Tibial nerve (tissue), 3 donors: ENCODE results near the gene ANKFN1.

Source experiments
- POLR2A ChIP-seq, 2 donors: fragments of 450-650 bp; IDR thresholded peaks; one replicate each; pipeline ENCODE4 v1.6.1; 2017; ENCODE audit warnings: antibody characterized with exemption in 2 of 2, mild to moderate bottlenecking in 2 of 2, moderate library complexity in 2 of 2
- TF ChIP-seq, protein P1 (sequence below), 5 experiments: fragments of 200-600 bp in 3 of 5; fragments of 450-650 bp in 2 of 5; sonication (generic) in 3 of 5; IDR thresholded peaks; one replicate each; pipeline ENCODE4 v1.5.1; 2016 to 2019; ENCODE audit warnings: antibody characterized with exemption in 5 of 5, mild to moderate bottlenecking in 3 of 5, moderate library complexity in 2 of 5

- TF ChIP-seq, protein P1, sequence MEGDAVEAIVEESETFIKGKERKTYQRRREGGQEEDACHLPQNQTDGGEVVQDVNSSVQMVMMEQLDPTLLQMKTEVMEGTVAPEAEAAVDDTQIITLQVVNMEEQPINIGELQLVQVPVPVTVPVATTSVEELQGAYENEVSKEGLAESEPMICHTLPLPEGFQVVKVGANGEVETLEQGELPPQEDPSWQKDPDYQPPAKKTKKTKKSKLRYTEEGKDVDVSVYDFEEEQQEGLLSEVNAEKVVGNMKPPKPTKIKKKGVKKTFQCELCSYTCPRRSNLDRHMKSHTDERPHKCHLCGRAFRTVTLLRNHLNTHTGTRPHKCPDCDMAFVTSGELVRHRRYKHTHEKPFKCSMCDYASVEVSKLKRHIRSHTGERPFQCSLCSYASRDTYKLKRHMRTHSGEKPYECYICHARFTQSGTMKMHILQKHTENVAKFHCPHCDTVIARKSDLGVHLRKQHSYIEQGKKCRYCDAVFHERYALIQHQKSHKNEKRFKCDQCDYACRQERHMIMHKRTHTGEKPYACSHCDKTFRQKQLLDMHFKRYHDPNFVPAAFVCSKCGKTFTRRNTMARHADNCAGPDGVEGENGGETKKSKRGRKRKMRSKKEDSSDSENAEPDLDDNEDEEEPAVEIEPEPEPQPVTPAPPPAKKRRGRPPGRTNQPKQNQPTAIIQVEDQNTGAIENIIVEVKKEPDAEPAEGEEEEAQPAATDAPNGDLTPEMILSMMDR (IDR thresholded peaks at IDR 0.05) = no peak
- no peak for TF ChIP-seq POLR2A (IDR thresholded peaks at IDR 0.05)
These were observed 312.6 kb downstream of the ANKFN1 start for GRCh38 chr17:56465886-56466285.
